GM12878 (cell line): Measurements from ENCODE around the gene FAM76B. TPM values are rescaled to one million over a fixed set of nuclear protein-coding genes. Genes with fewer than 3 reads are reported as not detected.

Source experiments
- ATAC-seq: fragments of 200-7000 bp; cut with Tn5 transposase; 3 replicates; pipeline ENCODE4 v1.9.1; 2020; ENCODE audit warnings: mild to moderate bottlenecking, moderate library complexity
- BruUV-seq: library from RNA; stranded (reverse); fragments of 400-500 nt; replicated peaks from 2 replicates; lab custom pipeline; 2021; lab: Mats Ljungman, UMichigan
- CTCF ChIA-PET: fragments of 300-600 bp; sonication (Branson Sonifier 250); formaldehyde crosslinking; extraction: SDS; loops from one replicate; lab custom pipeline; 2021; ENCODE audit warnings: inconsistent platforms; lab: Yijun Ruan, JAX
- POLR2A ChIA-PET: fragments of 350-600 bp; formaldehyde crosslinking; extraction: SDS; loops from one replicate; lab custom pipeline; 2021; ENCODE audit warnings: inconsistent platforms; lab: Charles Lee
- RAD21 ChIA-PET: fragments of 300-600 bp; sonication (Branson Sonifier 250); formaldehyde crosslinking; loops from one replicate; lab custom pipeline; 2023; ENCODE audit warnings: antibody characterized with exemption; ENCODE audit not compliant: unreplicated experiment; lab: Charles Lee
- SMC1A ChIA-PET: fragments of 300-600 bp; sonication (Branson Sonifier 250); formaldehyde crosslinking; loops from one replicate; lab custom pipeline; 2023; ENCODE audit not compliant: unreplicated experiment, uncharacterized antibody; lab: Charles Lee
- DNase-seq: peaks from one replicate; pipeline ENCODE4 v3.0.0-alpha.2; 2011; ENCODE audit warnings: low read depth, low spot score
- FAIRE-seq: peaks from 3 replicates; lab custom pipeline; 2011; peaks lifted over from hg19 to GRCh38; lab: Jason Lieb, UNC
- H2AFZ ChIP-seq: 2 replicates; pipeline ENCODE4 v1.6.0; 2011; ENCODE audit warnings: low read depth, low read length, control low read depth; ENCODE audit not compliant: control insufficient read depth
- H3K27ac ChIP-seq: 2 replicates; pipeline ENCODE4 v1.5.1; 2011; ENCODE audit warnings: control low read depth; ENCODE audit not compliant: control insufficient read depth, insufficient read depth
- H3K27me3 ChIP-seq, 2 experiments: replicated peaks in 1 of 2; 2 replicates each; pipeline versions ENCODE4 v1.6.0 to v1.6.1; 2011; ENCODE audit warnings: low read length in 1 of 2; ENCODE audit not compliant: control insufficient read depth in 2 of 2, insufficient read depth in 2 of 2
- H3K36me3 ChIP-seq, 2 experiments: 2 replicates each; pipeline ENCODE4 v1.5.1; 2011; ENCODE audit warnings: low read length in 1 of 2; ENCODE audit not compliant: control insufficient read depth in 2 of 2, insufficient read depth in 2 of 2
- H3K4me1 ChIP-seq: 2 replicates; pipeline ENCODE4 v1.6.1; 2011; ENCODE audit warnings: mild to moderate bottlenecking, low read length, moderate library complexity, mixed read lengths; ENCODE audit not compliant: control insufficient read depth, insufficient read depth
- H3K4me2 ChIP-seq: 2 replicates; pipeline ENCODE4 v1.6.0; 2011; ENCODE audit warnings: control low read depth; ENCODE audit not compliant: control insufficient read depth, insufficient read depth
- H3K4me3 ChIP-seq: fragments of 200-600 bp; sonication (generic); 2 replicates; pipeline ENCODE4 v1.5.1; 2016
- H3K79me2 ChIP-seq: 2 replicates; pipeline ENCODE4 v1.6.0; 2011; ENCODE audit warnings: low read length; ENCODE audit not compliant: control insufficient read depth, insufficient read depth
- H3K9ac ChIP-seq: 2 replicates; pipeline ENCODE4 v1.8.0; 2011; ENCODE audit warnings: low read length, control low read depth, mixed read lengths; ENCODE audit not compliant: control insufficient read depth, insufficient read depth
- H3K9me3 ChIP-seq: replicated peaks from 3 replicates; pipeline ENCODE4 v1.5.1; 2011; ENCODE audit warnings: mild to moderate bottlenecking, low read length; ENCODE audit not compliant: control insufficient read depth, insufficient read depth
- H4K20me1 ChIP-seq: 2 replicates; pipeline ENCODE4 v1.6.0; 2011; ENCODE audit not compliant: control insufficient read depth, insufficient read depth
- BRCA1 ChIP-seq: IDR thresholded peaks from 2 replicates; pipeline ENCODE4 v1.6.1; 2011; ENCODE audit warnings: low read depth, low read length, improper control_type of control experiment
- CBX3 ChIP-seq: fragments of 200-600 bp; sonication (generic); IDR thresholded peaks from 2 replicates; pipeline ENCODE4 v1.6.1; 2016; ENCODE audit warnings: low read depth, borderline replicate concordance
- FOXK2 ChIP-seq: fragments of 450-650 bp; IDR thresholded peaks from 2 replicates; pipeline ENCODE4 v1.6.1; 2017; ENCODE audit warnings: mild to moderate bottlenecking, moderate library complexity
- NBN ChIP-seq: fragments of 450-650 bp; IDR thresholded peaks from 2 replicates; pipeline ENCODE4 v1.6.1; 2016
- NFXL1 ChIP-seq: fragments of 450-650 bp; IDR thresholded peaks from 2 replicates; pipeline ENCODE4 v1.6.1; 2017; ENCODE audit warnings: antibody characterized with exemption, mild to moderate bottlenecking, borderline replicate concordance
- NFYB ChIP-seq: IDR thresholded peaks from 2 replicates; pipeline ENCODE4 v1.6.1; 2011; ENCODE audit warnings: low read depth, mild to moderate bottlenecking, low read length, improper control_type of control experiment, moderate library complexity; ENCODE audit not compliant: insufficient read depth
- STAT3 ChIP-seq: IDR thresholded peaks from 2 replicates; pipeline ENCODE4 v1.6.1; 2011; ENCODE audit warnings: low read depth, low read length, improper control_type of control experiment
- USF1 ChIP-seq: IDR thresholded peaks from 2 replicates; pipeline ENCODE4 v1.6.1; 2011; ENCODE audit warnings: borderline replicate concordance, low read depth, mild to moderate bottlenecking, moderate library complexity, mixed read lengths, low read length; ENCODE audit not compliant: insufficient read depth; ENCODE audit errors: extremely low read length
- ZBED1 ChIP-seq: IDR thresholded peaks from 2 replicates; pipeline ENCODE4 v1.6.1; 2016; ENCODE audit warnings: borderline replicate concordance
- ZNF274 ChIP-seq: IDR thresholded peaks from one replicate; pipeline ENCODE4 v1.8.0; 2011; ENCODE audit not compliant: insufficient read length, insufficient read depth
- WGBS: methylation state at CpG from one replicate; pipeline ENCODE4 v1.1.6; 2016; ENCODE audit warnings: low lambda C conversion rate; ENCODE audit not compliant: insufficient replicate concordance, insufficient coverage; ENCODE audit errors: missing lambda C conversion rate; 5-methylcytosine and 5-hydroxymethylcytosine counted together
- in situ Hi-C: fragments of 300-500 bp; cut with MboI; formaldehyde crosslinking; loops from 9 replicates; pipeline ENCODE4 v1.14.3; 2018; ENCODE audit warnings: mixed read lengths
- intact Hi-C: fragments of 100-400 bp; cut with micrococcal nuclease; formaldehyde crosslinking; loops from one replicate; pipeline ENCODE4 v1.14.2; 2022; ENCODE audit not compliant: unreplicated experiment
- polyA plus RNA-seq, 11 experiments: library from polyadenylated mRNA; depleted of rRNA in 4 of 11; unstranded in 6 of 11; stranded (reverse) in 5 of 11; fragments of >200 nt; fragmentation: Nextera tagmentation in 4 of 11; fragmentation: Illumina TruSeq in 1 of 11; extraction: Ambion mirVana in 4 of 11; extraction: Trizol in 1 of 11; gene quantifications; 1 replicate in 1 of 11; 2 replicates in 10 of 11; pipeline versions ENCODE4 v1.2.1 to v1.2.3, GENCODE V29; 2011 to 2016; ENCODE audit warnings: inconsistent platforms in 2 of 11, missing spikeins in 2 of 11, low read depth in 1 of 11
- total RNA-seq, 4 experiments: library from RNA; depleted of rRNA in 3 of 4; stranded (reverse); fragments of >200 nt in 3 of 4; fragmentation: Illumina TruSeq in 1 of 4; extraction: Trizol in 1 of 4; gene quantifications; 2 replicates each; pipeline versions ENCODE4 v1.2.1 to v1.2.3, GENCODE V29; 2013 to 2021

Gene FAM76B
- total and polyA plus RNA-seq, 10 of the 15 experiments (the other 5 are each of a cell fraction or from before 2014, with no cell fraction given), result 13.5 to 56.8 (median 28.4) TPM

- ChIA-PET RAD21 (interaction anchor here (0.7 to 3.4 kb wide), 17 partner anchors 10 to 628 kb away, joined by 3 to 39 read pairs (median 5); partner anchors contain the start of genes CCDC82, CEP57, FAM76B and MAML2), SMC1A (interaction anchor here (0.7 to 6.1 kb wide), 17 partner anchors 8 to 628 kb away, joined by 3 to 34 read pairs (median 4); partner anchors contain the start of gene MAML2)
- no peaks in the 10 kb centered on the region for H3K79me2 ChIP-seq
- no peak for ATAC-seq
- 87% methylated on average over 3 of the region's 3 CpGs for WGBS
- no peaks in the 10 kb centered on the region for H3K9me3 ChIP-seq
- BruUV-seq, result no TSS peak
- TF ChIP-seq USF1 (no peak), ZBED1 (no peak), NFYB (no peak), NBN (no peak), CBX3 (no peak), STAT3 (no peak), ZNF274 (no peak), NFXL1 (no peak), FOXK2 (no peak), BRCA1 (no peak)
- TF ChIP-seq, all 136 proteins: peak for 0
- Histone ChIP-seq H3K27ac (no peak overlapping the region), H3K9ac (no peak overlapping the region), H3K4me3 (no peak overlapping the region), H3K4me1 (no peaks in the 10 kb centered on the region), H2AFZ (no peak overlapping the region), H3K27me3 (no peaks in the 10 kb centered on the region), H3K36me3 (peaks cover 0 to 26% of the 10 kb centered on the region in 2 experiments), H3K4me2 (no peak overlapping the region), H4K20me1 (no peaks in the 10 kb centered on the region)
- no peak for DNase-seq
- intact Hi-C loops (no loop called here), in situ Hi-C loops (loop anchor here (5.0 kb wide), 1 partner anchor 557 kb away; the partner anchor contains the start of gene JRKL)
- ChIA-PET POLR2A (interaction anchor here (1.1 kb wide), 1 partner anchor 507 kb away, joined by 3 read pairs; the partner anchor contains the start of gene MAML2), CTCF (interaction anchor here (0.6 to 5.1 kb wide), 38 partner anchors 8 to 687 kb away, joined by 3 to 101 read pairs (median 4); partner anchors contain the start of genes CCDC82, CEP57, FAM76B and JRKL)
- FAIRE-seq, result no peak
Measured at GRCh38 chr11:95835351-95835750, 45.8 kb upstream of the FAM76B start.
